ENCODE results near the gene MN1.

MN1 gene

DNA sequence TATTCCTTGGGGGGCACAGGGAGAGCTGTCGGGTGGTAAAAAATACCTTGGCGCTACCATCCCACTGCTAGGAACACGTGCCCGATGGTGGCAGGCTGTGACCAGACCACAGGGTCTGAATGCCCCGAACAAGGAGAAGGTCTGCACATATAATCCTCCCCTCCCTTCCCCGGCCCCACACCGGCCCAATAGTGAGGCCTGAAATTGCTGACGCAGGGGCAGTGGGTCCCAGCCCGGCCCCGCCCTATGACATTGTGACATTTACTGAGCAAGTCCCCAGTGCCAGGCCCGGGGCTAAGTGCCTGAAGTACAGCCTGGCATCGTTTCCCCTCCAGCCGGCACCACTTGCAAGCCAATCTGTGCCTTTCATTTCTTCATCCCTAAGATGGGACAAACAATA is 19.5 kb downstream of the MN1 start:
- no peak for DNase-seq (ENCODE audit: low spot score)

GRCh38 chr22:27780161-27780575 is 21.4 kb downstream of the MN1 start:
- DNase-seq (ENCODE audit: low spot score): no peak

- no peak for DNase-seq (ENCODE audit: low spot score)
These were observed 21.9 kb downstream of the MN1 start for GRCh38 chr22:27779643-27780042.

DNA sequence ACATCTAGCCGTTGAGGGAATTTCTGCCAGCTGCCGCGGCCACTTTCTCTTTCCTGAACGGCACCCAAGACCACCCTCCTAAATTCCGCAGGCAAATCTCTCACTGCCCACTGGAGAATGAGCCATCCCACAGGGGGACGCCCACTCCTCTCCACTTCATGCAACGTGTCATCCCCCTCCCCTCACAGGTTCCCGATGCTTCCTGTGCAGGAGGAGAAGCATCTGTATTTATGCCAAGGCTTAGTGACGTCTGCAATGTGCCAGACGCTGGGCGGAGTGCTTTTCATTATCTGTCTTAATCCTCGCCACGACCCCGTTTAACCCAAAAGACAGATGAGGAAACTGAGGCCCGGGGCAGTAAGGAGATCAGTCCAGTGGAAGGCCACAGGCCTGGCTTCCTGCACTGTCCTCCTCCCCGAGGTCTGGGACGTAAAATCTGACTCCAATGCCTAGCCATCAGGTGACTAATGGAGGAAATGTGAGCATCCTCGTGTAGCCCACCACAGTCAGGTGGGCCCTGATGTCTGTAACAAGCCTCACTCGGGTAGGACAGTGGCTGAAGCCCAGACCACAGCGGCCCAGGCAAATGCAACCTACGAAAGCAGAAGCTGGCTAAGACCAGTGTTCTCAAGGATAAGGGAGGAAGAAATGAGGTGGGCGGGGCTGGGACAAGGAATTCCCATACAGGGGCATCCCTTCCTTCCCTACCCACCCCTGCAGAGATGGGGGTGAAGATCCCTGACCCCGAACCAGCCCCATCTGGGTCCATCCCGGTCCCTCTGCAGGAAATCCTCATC is 23.1 kb downstream of the MN1 start:
- DNase-seq (ENCODE audit: low spot score): no peak

GRCh38 chr22:27777128-27777527 is 24.4 kb downstream of the MN1 start:
- no peak for DNase-seq (ENCODE audit: low spot score)

DNA sequence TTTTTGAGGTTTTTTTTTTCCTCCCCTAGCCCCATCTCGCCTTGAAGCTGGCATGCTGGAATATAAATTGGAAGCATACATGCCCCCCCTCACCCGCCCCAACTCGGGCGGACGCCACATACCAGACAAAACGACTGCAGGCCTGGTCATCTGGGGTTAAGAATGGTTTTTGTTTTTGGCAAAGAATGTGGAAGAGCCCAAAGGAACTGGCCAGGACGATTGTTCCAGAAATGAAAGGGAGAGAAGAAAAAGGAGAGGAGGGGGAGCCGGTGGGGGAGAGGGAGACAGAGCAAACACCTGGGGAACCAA is 25.0 kb downstream of the MN1 start:
- DNase-seq (ENCODE audit: low spot score): no peak

DNA sequence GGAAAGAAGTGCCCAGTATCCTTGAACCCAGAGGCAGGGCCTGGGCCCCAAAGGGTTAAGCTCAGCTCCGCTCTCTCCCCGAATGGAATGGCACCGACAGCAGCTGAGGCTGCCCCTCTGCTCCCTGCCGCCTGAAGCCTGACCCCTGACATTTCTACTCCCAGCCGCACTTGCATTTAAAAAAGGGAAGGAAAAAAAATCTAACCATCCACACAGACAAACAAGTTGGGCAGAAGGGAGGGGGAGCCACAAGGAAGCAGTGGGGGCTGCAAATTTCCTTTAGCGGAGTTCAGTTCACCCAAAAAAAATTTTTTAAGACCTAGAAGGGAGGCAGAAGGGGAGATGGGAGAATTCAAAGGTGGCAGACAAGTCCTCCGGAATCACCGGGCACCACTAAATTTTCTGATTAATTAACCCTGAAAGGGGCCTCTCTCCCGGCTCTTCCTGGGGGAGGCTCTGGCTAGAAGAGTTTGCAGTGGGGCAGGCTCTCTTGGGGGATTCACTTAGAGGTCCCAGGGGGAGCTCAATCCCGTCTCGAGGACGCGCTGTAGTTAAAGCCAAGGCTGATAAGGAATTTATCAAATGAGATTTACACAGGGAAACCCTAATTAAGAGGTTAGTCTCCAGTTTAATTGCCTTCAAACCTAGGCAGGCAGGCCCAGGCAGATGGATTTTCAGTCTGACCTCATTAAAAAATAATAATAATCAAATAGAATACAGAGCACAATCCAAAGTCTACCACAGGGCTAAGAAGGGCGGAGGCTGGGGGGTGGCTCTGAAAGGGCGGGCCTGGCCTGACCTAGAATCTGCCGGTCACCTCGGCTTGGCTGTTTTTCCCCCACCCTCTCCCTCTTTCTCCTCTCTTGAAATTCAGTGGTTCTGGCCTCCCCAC is 25.6 kb downstream of the MN1 start:
- no peak for DNase-seq (ENCODE audit: low spot score)

DNA sequence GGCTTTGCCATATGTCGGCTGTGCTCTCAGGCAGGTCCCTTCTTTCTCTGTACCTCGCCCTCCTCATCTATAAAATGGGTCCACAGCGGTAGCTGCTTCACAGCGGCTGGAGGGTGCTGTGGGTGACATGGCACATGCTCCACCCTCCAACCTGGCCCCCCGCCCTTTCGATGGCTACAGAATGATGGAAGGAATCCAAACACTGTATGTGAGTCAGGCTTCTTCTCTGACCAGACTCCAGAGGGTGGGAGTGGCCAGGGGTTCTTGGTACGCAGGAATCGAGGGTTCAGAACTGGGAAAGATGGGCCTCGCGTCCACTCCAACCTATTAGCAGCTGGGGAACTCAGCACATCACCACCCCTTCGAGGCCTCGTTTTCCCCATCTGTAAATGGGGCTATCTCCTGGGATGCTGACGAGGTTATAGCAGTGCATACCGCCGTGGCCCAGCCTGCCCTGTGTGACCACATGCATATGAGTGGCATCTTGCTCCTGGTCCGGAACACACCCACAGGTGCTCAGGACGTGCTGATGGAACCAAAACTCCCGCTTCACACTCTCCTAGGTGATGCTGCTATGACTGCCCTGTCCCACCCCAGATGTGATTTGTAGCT is 26.4 kb downstream of the MN1 start:
- no peak for DNase-seq (ENCODE audit: low spot score)

GRCh38 chr22:27774200-27774599 is 27.4 kb downstream of the MN1 start:
- DNase-seq (ENCODE audit: low spot score): no peak

DNA sequence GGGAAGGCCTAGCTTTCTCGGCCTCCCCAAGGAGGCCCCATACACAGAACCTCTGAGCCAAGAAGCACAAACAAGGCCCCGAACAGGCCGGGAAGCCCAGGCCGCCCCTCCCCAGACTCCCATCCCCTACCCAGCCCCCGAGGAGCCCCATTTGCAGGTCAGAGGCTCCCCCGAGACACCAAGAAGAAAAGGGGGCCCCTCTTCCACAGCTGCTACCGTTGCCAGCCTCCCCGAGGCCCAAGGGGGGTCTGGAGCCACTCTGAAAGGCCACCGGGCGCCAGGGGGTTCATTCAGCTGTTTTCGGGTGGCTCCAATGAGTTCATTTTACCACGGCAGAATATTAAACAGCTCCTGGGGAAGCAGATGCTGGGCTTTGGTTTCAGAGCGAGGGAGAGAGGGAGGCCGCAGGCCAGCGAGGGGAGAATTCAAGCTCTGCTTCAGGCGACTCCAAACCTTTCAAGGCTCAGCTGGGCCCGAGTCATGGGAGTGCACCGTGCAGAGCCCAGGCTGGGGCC is 28.5 kb downstream of the MN1 start:
- DNase-seq (ENCODE audit: low spot score): no peak

DNA sequence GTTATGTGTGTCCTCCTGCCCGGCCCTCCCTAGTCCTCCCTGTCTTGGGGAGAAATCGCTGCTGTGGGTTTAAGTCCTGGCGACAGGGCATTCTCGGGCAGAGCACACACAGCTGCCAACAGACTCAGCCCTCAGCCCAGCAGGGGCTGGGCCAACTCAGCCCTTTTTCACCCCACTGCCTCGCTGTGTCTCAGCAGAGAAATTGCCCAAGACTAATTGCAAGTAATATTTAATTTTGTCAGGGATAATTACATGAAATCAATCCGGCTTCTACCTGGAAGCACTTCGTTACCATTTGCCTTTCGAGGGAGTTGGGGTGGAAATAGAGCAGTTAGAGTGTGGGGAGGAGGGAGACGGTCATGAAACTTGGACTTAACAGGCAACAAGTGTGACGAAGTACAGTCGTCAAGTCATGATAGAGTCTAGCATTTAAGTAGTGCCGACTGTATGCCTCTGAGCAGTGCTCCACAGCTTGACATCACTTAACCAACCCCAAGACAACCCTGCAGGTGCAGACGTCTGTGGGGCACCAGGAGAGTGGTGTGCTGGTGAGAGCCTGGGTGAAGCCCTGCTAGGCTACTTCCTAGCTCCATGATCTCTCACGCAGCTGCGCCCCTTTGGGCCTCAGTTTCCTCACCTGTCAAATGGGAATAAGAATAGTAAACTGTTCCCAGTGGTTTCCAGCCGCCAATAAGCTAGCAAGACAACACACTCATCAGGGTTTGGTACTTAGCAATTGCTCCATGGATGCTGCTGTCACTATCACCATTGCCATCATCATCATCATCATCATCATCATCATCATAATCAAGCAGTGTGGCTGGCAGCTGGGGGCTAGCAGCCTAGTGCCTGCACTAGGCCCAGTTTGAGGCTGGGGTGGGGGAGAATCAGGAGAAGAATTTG is 29.2 kb downstream of the MN1 start:
- no peak for DNase-seq (ENCODE audit: low spot score)

GRCh38 chr22:27771637-27772036 is 29.9 kb downstream of the MN1 start:
- DNase-seq (ENCODE audit: low spot score): no peak

DNA sequence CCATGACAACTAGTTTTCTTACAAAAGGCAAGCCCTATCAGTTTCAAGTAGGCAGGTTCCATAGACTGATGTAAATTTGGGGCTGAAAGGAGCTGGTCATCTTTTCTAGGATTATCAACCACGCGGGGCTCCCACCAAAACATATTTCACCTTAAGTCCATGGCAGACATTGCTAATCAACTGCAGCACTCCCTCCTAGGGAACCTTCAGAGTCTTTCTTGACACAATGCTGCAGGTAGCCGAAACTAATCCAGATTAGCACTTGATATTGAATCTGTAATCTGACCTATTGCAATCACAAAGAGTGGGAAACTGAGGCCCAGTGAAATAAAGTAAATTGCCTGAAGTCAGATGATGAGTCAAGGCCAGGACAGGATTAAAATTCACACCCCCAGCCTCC is 32.5 kb downstream of the MN1 start:
- no peak for DNase-seq (ENCODE audit: low spot score)

DNA sequence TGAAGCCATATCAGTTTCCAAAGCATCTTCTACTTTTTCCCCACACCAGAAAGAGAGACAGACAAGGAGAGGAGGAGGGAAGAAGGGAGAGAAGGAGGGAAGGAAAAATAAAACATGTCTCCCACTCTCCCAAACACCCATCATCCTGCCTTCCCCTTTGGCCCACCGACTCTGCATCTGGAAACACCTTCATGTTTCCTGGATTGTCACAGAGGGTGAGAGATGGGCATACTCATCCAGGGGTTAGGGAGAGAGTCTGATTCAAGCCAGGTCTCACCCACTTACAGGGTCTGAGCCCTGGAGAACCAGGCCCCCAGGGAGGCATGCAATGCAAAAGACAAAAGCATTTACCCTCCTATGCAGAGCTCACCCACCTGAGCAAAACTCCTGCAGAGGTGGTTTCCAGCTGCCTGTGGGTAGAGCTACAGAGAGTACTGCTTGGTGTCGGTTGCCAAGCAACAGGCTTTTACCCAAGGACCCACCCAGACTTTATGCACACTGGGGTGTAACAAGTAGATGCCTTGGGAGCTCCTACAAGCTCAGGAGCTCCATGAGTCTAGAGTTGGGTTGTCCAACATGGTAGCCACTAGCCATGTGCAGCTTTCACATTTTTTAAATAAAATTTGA is 33.4 kb downstream of the MN1 start:
- no peak for DNase-seq (ENCODE audit: low spot score)

DNA sequence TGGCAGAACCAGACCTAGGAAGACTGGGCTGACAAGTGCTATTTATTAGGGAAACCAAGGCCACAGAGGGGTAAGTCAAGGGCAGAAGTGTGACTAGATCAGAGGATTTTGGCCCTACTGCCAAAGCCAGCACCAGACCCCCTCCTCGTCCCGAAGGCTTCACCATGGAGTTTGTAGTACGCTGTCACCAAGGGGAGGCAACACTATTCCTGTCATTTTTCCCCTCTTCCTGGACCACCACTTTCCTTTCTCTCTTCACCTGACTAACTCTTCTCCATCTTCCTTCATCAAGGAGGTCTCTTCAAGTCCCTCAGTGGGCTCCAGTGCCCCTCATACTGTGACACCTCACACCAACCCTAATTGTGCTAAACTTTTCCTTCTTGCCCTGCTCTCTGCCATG is 34.9 kb downstream of the MN1 start:
- no peak for DNase-seq (ENCODE audit: low spot score)

DNA sequence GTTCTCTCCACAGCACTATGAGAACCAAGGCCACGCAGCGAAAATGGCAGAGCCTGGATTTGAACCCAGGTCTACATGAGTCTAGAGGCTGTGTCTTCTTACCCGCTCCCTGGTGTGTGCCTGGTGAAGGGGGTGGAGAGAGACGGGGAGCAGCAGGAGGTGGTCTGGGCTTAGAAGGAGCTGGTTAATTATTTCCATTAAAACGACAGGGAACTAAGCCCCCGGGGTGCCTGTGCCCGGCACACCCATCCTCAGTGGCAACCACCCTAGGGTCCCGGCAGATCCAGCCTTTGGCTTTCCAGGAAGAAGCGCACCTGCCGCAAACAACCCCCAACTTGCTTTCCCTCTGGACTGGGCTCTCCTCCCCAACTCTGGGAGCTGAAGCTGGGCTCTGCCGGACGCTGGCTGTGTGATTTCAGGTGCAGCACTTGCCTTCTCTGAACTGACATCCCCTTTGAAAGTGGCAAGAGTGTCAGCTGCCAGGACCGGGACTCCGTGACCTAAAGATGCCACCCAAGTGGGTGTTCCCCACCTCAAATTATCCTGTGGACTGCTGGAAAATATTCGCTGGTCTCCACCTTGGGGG is 35.8 kb downstream of the MN1 start:
- DNase-seq (ENCODE audit: low spot score): no peak

- no peak for DNase-seq (ENCODE audit: low spot score)
These were observed 36.8 kb downstream of the MN1 start for GRCh38 chr22:27764722-27765236.

- no peak for DNase-seq (ENCODE audit: low spot score)
These were observed 39.9 kb downstream of the MN1 start for GRCh38 chr22:27761665-27762064.

DNA sequence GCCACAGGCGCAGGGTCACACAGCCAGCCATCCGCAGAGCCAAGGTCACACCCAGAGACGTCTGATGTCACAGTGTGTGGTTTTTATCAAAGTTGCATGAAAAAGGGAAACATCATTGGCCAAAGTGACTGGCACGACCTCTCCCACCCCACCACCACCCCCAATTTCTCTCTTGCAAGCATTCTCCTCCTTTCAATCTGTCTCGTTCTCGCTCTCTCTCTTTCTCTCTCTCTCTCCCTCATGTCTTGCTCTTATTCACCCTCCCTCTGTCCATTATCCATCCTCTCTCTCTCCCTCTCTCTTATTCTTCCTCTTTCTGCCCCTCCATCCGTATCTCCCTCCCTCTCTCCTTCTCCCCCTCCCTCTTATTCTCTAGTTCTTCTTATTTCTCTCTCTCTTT is 40.6 kb downstream of the MN1 start:
- DNase-seq (ENCODE audit: low spot score): no peak

DNA sequence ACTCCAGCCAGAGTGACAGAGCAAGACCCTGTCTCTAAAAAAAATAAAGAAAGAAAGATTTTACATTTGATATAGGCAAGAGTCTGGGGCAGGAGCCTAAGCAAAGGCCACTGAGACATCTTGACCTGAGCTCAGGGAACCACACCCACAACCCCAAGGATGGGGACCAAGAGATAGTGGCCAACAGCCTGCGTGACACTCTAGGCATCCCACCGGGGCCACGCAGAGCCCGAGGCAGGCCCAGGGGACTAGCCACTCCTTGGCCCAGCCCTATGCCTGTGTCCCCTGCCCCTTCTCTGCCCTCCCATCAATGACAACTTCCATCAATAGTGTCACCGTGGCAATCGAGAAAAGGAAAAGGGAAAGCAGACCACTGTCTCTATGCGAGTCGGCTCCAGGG is 41.1 kb downstream of the MN1 start:
- DNase-seq (ENCODE audit: low spot score): no peak

Data from CD4-positive, alpha-beta T cell treated with Interleukin-2 at 100 ng/mL for 4 hours (primary cell).